NCI-H1694 (cell line): ENCODE measurements around the gene NECTIN2.
"Not testable (repeated sequence)": the region's sequence is repeated elsewhere in the genome, so short reads cannot be mapped to it uniquely, and the experiment has no call there.

Source experiments
- DNase-seq: peaks from one replicate; lab custom pipeline; 2025; lab: John Stamatoyannopoulos, UW

NECTIN2 gene

GRCh38 chr19:44908836-44909261, 62.8 kb downstream of the NECTIN2 start:
- DNase-seq = no peak

GRCh38 chr19:44909775-44910174, 63.7 kb downstream of the NECTIN2 start:
- no peak for DNase-seq

- DNase-seq = not testable (repeated sequence)
These were observed 65.8 kb downstream of the NECTIN2 start for GRCh38 chr19:44911896-44912295.

GRCh38 chr19:44912854-44913253, 66.8 kb downstream of the NECTIN2 start:
- DNase-seq = peak; percentile 15

- DNase-seq = not testable (repeated sequence)
These were observed 67.7 kb downstream of the NECTIN2 start for GRCh38 chr19:44913512-44914432.

GRCh38 chr19:44914433-44915206, 68.5 kb downstream of the NECTIN2 start, which contains the start of gene APOC1:
Gene APOC1, plus strand, starts transcription at chr19:44914608. Its CDS starts 284 bp downstream, at chr19:44914892.
- peak; percentile 55 for DNase-seq

GRCh38 chr19:44924243-44924725, 78.2 kb downstream of the NECTIN2 start:
- DNase-seq = no peak

GRCh38 chr19:44925114-44925891, 79.2 kb downstream of the NECTIN2 start:
- DNase-seq = no peak

GRCh38 chr19:44926245-44927077, 80.4 kb downstream of the NECTIN2 start:
- DNase-seq = not testable (repeated sequence)

- DNase-seq = no peak
These were observed 81.6 kb downstream of the NECTIN2 start for GRCh38 chr19:44927746-44928145.

GRCh38 chr19:44930088-44930487, 84.0 kb downstream of the NECTIN2 start:
- no peak for DNase-seq

GRCh38 chr19:44931541-44931940, 85.4 kb downstream of the NECTIN2 start:
- DNase-seq = no peak
